IMR-90 (cell line): Measurements from ENCODE around the gene TRAF3IP1. TPM values are rescaled to one million over a fixed set of nuclear protein-coding genes. Genes with fewer than 3 reads are reported as not detected.

Experiments
- ATAC-seq: fragments of 200-7000 bp; cut with Tn5 transposase; 2 replicates; pipeline ENCODE4 v1.9.1; 2020; ENCODE audit warnings: low read depth, mild to moderate bottlenecking, moderate library complexity
- BruUV-seq: library from RNA; stranded (reverse); fragments of 400-500 nt; replicated peaks from 2 replicates; lab custom pipeline; 2021; lab: Mats Ljungman, UMichigan
- CTCF ChIA-PET: fragments of 300-600 bp; formaldehyde crosslinking; extraction: SDS; loops from one replicate; lab custom pipeline; 2021; ENCODE audit warnings: antibody characterized with exemption; lab: Yijun Ruan, JAX
- POLR2A ChIA-PET: fragments of 300-600 bp; sonication (Branson Sonifier 250); formaldehyde crosslinking; loops from one replicate; lab custom pipeline; 2022; ENCODE audit warnings: antibody characterized with exemption; ENCODE audit not compliant: unreplicated experiment; lab: Charles Lee
- DNase-seq: peaks from one replicate; pipeline ENCODE4 v3.0.0; 2013
- H2AFZ ChIP-seq: replicated peaks from 2 replicates; pipeline ENCODE3; 2013; ENCODE audit warnings: low read length, mild to moderate bottlenecking; ENCODE audit not compliant: poor library complexity
- H2AK5ac ChIP-seq: 2 replicates; pipeline ENCODE4 v1.6.1; 2013; ENCODE audit warnings: low read depth, low read length, inconsistent platforms
- H2AK9ac ChIP-seq: replicated peaks from 2 replicates; pipeline ENCODE3; 2013; ENCODE audit warnings: mild to moderate bottlenecking, low read depth, low read length, moderate library complexity; ENCODE audit not compliant: poor library complexity
- H2BK120ac ChIP-seq: 2 replicates; pipeline ENCODE4 v1.6.1; 2013; ENCODE audit warnings: low read depth, low read length, inconsistent platforms
- H2BK15ac ChIP-seq: 3 replicates; pipeline ENCODE4 v1.6.1; 2013; ENCODE audit warnings: low read depth, low read length, inconsistent platforms
- H2BK20ac ChIP-seq: 2 replicates; pipeline ENCODE4 v1.6.1; 2013; ENCODE audit warnings: low read depth, mild to moderate bottlenecking, inconsistent platforms, low read length, moderate library complexity
- H2BK5ac ChIP-seq: 2 replicates; pipeline ENCODE4 v1.6.1; 2013; ENCODE audit warnings: mild to moderate bottlenecking, low read depth, low read length, inconsistent platforms; ENCODE audit not compliant: poor library complexity, severe bottlenecking
- H3K14ac ChIP-seq: replicated peaks from 2 replicates; pipeline ENCODE4 v1.6.1; 2013; ENCODE audit warnings: low read depth, low read length, inconsistent platforms
- H3K18ac ChIP-seq: 2 replicates; pipeline ENCODE4 v1.6.1; 2013; ENCODE audit warnings: low read depth, low read length, control low read depth
- H3K23ac ChIP-seq: 2 replicates; pipeline ENCODE4 v1.6.1; 2013; ENCODE audit warnings: low read depth, low read length, inconsistent platforms
- H3K27ac ChIP-seq: 2 replicates; pipeline ENCODE4 v1.5.1; 2013; ENCODE audit warnings: mild to moderate bottlenecking, control low read depth, low read length; ENCODE audit not compliant: insufficient read depth
- H3K27me3 ChIP-seq: 2 replicates; pipeline ENCODE4 v1.6.1; 2013; ENCODE audit warnings: low read length; ENCODE audit not compliant: control insufficient read depth, insufficient read depth
- H3K36me3 ChIP-seq: 2 replicates; pipeline ENCODE4 v1.6.1; 2013; ENCODE audit warnings: low read length, mixed read lengths; ENCODE audit not compliant: control insufficient read depth, insufficient read depth
- H3K4ac ChIP-seq: 2 replicates; pipeline ENCODE4 v1.6.1; 2013; ENCODE audit warnings: low read depth, low read length, inconsistent platforms
- H3K4me1 ChIP-seq: 2 replicates; pipeline ENCODE4 v1.6.1; 2013; ENCODE audit warnings: low read length, mixed read lengths; ENCODE audit not compliant: control insufficient read depth, insufficient read depth
- H3K4me2 ChIP-seq: 2 replicates; pipeline ENCODE4 v1.6.1; 2013; ENCODE audit warnings: low read depth, mild to moderate bottlenecking, control low read depth, low read length, moderate library complexity
- H3K4me3 ChIP-seq: 2 replicates; pipeline ENCODE4 v1.5.1; 2013; ENCODE audit warnings: low read depth, mild to moderate bottlenecking, control low read depth, low read length, moderate library complexity; ENCODE audit not compliant: insufficient read depth
- H3K56ac ChIP-seq: 2 replicates; pipeline ENCODE4 v1.6.1; 2013; ENCODE audit warnings: low read length, inconsistent platforms; ENCODE audit not compliant: insufficient read depth; ENCODE audit errors: extremely low read depth
- H3K79me1 ChIP-seq, 2 experiments: 2 replicates each; pipeline ENCODE4 v1.6.1; 2013; ENCODE audit warnings: low read length in 2 of 2, inconsistent platforms in 1 of 2, low read depth in 1 of 2
- H3K9ac ChIP-seq: 2 replicates; pipeline ENCODE4 v1.6.1; 2013; ENCODE audit warnings: low read depth, low read length, control low read depth
- H3K9me1 ChIP-seq: 2 replicates; pipeline ENCODE4 v1.6.1; 2013; ENCODE audit warnings: low read length, inconsistent platforms; ENCODE audit not compliant: insufficient read depth
- H3K9me3 ChIP-seq: 2 replicates; pipeline ENCODE4 v1.6.1; 2013; ENCODE audit warnings: low read length; ENCODE audit not compliant: control insufficient read depth, insufficient read depth
- H4K20me1 ChIP-seq: 2 replicates; pipeline ENCODE4 v1.6.1; 2013; ENCODE audit warnings: low read length, inconsistent platforms; ENCODE audit not compliant: insufficient read depth
- H4K5ac ChIP-seq: 2 replicates; pipeline ENCODE4 v1.6.1; 2013; ENCODE audit warnings: mild to moderate bottlenecking, low read depth, low read length, control low read depth
- H4K8ac ChIP-seq, 2 experiments: 2 replicates each; pipeline ENCODE4 v1.6.1; 2013; ENCODE audit warnings: low read depth in 2 of 2, low read length in 2 of 2, control low read depth in 1 of 2, inconsistent platforms in 1 of 2
- H4K91ac ChIP-seq: 2 replicates; pipeline ENCODE4 v1.6.1; 2013; ENCODE audit warnings: low read depth, low read length, inconsistent platforms; ENCODE audit not compliant: insufficient read depth
- BHLHE40 ChIP-seq: fragments of 150-350 bp; IDR thresholded peaks from 2 replicates; pipeline ENCODE4 v1.6.1; 2016; ENCODE audit warnings: mild to moderate bottlenecking, low read depth, low read length
- ELK1 ChIP-seq: fragments of 150-350 bp; IDR thresholded peaks from 2 replicates; pipeline ENCODE4 v1.6.1; 2016; ENCODE audit warnings: low read depth, mild to moderate bottlenecking, low read length, moderate library complexity, borderline replicate concordance
- FOS ChIP-seq: fragments of 150-350 bp; IDR thresholded peaks from 2 replicates; pipeline ENCODE4 v1.6.1; 2016; ENCODE audit warnings: low read depth, low read length
- MAFK ChIP-seq: IDR thresholded peaks from 2 replicates; pipeline ENCODE4 v1.6.1; 2012; ENCODE audit warnings: low read depth, low read length, improper control_type of control experiment
- MAZ ChIP-seq: IDR thresholded peaks from 2 replicates; pipeline ENCODE4 v1.6.1; 2012; ENCODE audit warnings: low read depth, mild to moderate bottlenecking, low read length, improper control_type of control experiment, moderate library complexity, borderline replicate concordance
- MXI1 ChIP-seq: IDR thresholded peaks from 2 replicates; pipeline ENCODE4 v1.6.1; 2012; ENCODE audit warnings: low read depth, mild to moderate bottlenecking, low read length, moderate library complexity, borderline replicate concordance
- POLR2A ChIP-seq: IDR thresholded peaks from 2 replicates; pipeline ENCODE4 v1.6.1; 2012; ENCODE audit warnings: mild to moderate bottlenecking, low read depth, low read length
- RAD21 ChIP-seq: IDR thresholded peaks from 2 replicates; pipeline ENCODE4 v1.6.1; 2012; ENCODE audit warnings: low read length, improper control_type of control experiment
- USF2 ChIP-seq: fragments of 150-350 bp; IDR thresholded peaks from 2 replicates; pipeline ENCODE4 v1.6.1; 2017; ENCODE audit warnings: mild to moderate bottlenecking, antibody characterized with exemption, low read length, low read depth
- WGBS, 2 experiments: methylation state at CpG; one replicate each; pipeline versions ENCODE4 v1.1.5 to v1.1.7; 2013; ENCODE audit warnings: missing lambda C conversion rate in 2 of 2; ENCODE audit not compliant: insufficient read length in 1 of 2; ENCODE audit errors: extremely low coverage in 2 of 2; 5-methylcytosine and 5-hydroxymethylcytosine counted together
- dilution Hi-C: fragments of 300-500 bp; cut with HindIII; formaldehyde crosslinking; loops from one replicate; pipeline ENCODE4 v1.14.3; 2018; ENCODE audit warnings: low sequenced_read_pairs; ENCODE audit not compliant: unreplicated experiment
- in situ Hi-C: fragments of 300-500 bp; cut with MboI; formaldehyde crosslinking; loops from 3 replicates; pipeline ENCODE4 v1.14.3; 2019; ENCODE audit warnings: low sequenced_read_pairs, inconsistent platforms, mixed read lengths
- intact Hi-C: fragments of 100-400 bp; cut with micrococcal nuclease; formaldehyde crosslinking; loops from 2 replicates; pipeline ENCODE4 v1.10.0; 2022
- polyA plus RNA-seq, 3 experiments: library from polyadenylated mRNA; depleted of rRNA; stranded (reverse); fragments of >200 nt; gene quantifications; 2 replicates each; pipeline ENCODE4 v1.2.3, GENCODE V29; 2012; ENCODE audit warnings: low replicate concordance in 1 of 3
- total RNA-seq: library from RNA; depleted of rRNA; stranded (reverse); fragments of >200 nt; gene quantifications from 2 replicates; pipeline ENCODE4 v1.2.3, GENCODE V29; 2012

TRAF3IP1 gene
- total and polyA plus RNA-seq, 2 of the 4 experiments (the other 2 are of a cell fraction), result 5.9 to 8.3 TPM

GRCh38 chr2:238322001-238322411, 1.7 kb downstream of the TRAF3IP1 start:
- H3K36me3 ChIP-seq, result peaks cover 10% of the 10 kb centered on the region
- ChIA-PET CTCF (interaction anchor here (0.8 kb wide), 1 partner anchor 463 kb away, joined by 3 read pairs; no protein-coding TSS in a partner anchor), POLR2A (no interaction called here)
- H2AK9ac ChIP-seq, result peak overlapping the region; percentile 42
- peaks cover 18 to 38% of the 10 kb centered on the region in 2 experiments for H3K79me1 ChIP-seq
- no peaks in the 10 kb centered on the region for H3K27me3 ChIP-seq
- H4K91ac ChIP-seq, result no peak overlapping the region
- H4K8ac ChIP-seq, result no peak overlapping the region
- peaks cover 7% of the 10 kb centered on the region for H3K4me1 ChIP-seq
- no peak overlapping the region; the same call in 1 of the 2 replicates for H3K23ac ChIP-seq
- no peak overlapping the region; the same call in 1 of the 2 replicates for H3K4me2 ChIP-seq
- H3K4ac ChIP-seq, result no peak overlapping the region
- no peak overlapping the region for H2BK5ac ChIP-seq
- intact Hi-C loops, result no loop called here
- DNase-seq (no peak), ATAC-seq (no peak)
- H3K9me1 ChIP-seq, result peaks cover 20% of the 10 kb centered on the region
- TF ChIP-seq ELK1 (no peak), RAD21 (no peak), FOS (no peak), MAFK (no peak), USF2 (no peak), BHLHE40 (no peak), MAZ (no peak), POLR2A (no peak), MXI1 (no peak)
- dilution Hi-C loops, result no loop called here
- no peak overlapping the region for H3K27ac ChIP-seq
- no peak overlapping the region for H2BK15ac ChIP-seq
- H3K9ac ChIP-seq, result no peak overlapping the region
- H3K4me3 ChIP-seq, result no peak overlapping the region
- no peak overlapping the region for H2AK5ac ChIP-seq
- no peak overlapping the region for H3K18ac ChIP-seq
- 100% methylated on average over 1 of the region's 10 CpGs; no CpG with 5 or more reads in 1 of the 2 experiments for WGBS, 2 experiments
- no peak overlapping the region for H2BK20ac ChIP-seq
- no peak overlapping the region for H3K56ac ChIP-seq
- in situ Hi-C loops, result no loop called here
- no TSS peak for BruUV-seq
- no peaks in the 10 kb centered on the region for H3K9me3 ChIP-seq
- no peaks in the 10 kb centered on the region; the same call in 1 of the 2 replicates for H4K20me1 ChIP-seq
- H2BK120ac ChIP-seq, result no peak overlapping the region
- no peak overlapping the region for H3K14ac ChIP-seq
- H4K5ac ChIP-seq, result no peak overlapping the region
- no peak overlapping the region for H2AFZ ChIP-seq
